Cardiac muscle cell (in vitro differentiated cells and primary cell): ENCODE data around the gene MYCBPAP. TPM values are rescaled to one million over a fixed set of nuclear protein-coding genes. Genes with fewer than 3 reads are reported as not detected.

Source experiments
- DNase-seq, 2 donors: peaks; one replicate each; pipeline versions ENCODE4 v3.0.0 to v3.0.0-alpha.2; 2010 to 2017; ENCODE audit warnings: low read depth in 1 of 2, low spot score in 1 of 2
- H3K27ac ChIP-seq: fragments of 200-600 bp; sonication (generic); 2 replicates; pipeline ENCODE4 v1.5.1; 2016
- H3K27me3 ChIP-seq: fragments of 200-600 bp; sonication (generic); 2 replicates; pipeline ENCODE4 v1.6.0; 2016; ENCODE audit warnings: control low read depth
- H3K36me3 ChIP-seq: fragments of 200-600 bp; sonication (generic); 2 replicates; pipeline ENCODE4 v1.5.1; 2016; ENCODE audit warnings: control low read depth
- H3K4me1 ChIP-seq: fragments of 200-600 bp; sonication (generic); 2 replicates; pipeline ENCODE4 v1.8.1; 2017; ENCODE audit warnings: low read depth, mild to moderate bottlenecking, mixed run types
- H3K4me3 ChIP-seq: fragments of 200-600 bp; sonication (generic); 2 replicates; pipeline ENCODE4 v1.5.1; 2016; ENCODE audit warnings: mild to moderate bottlenecking
- H3K9me3 ChIP-seq: fragments of 200-600 bp; sonication (generic); 2 replicates; pipeline ENCODE4 v1.5.1; 2017; ENCODE audit warnings: low read depth, mild to moderate bottlenecking, control low read depth
- CTCF ChIP-seq: IDR thresholded peaks from 2 replicates; pipeline ENCODE4 v1.5.1; 2012; ENCODE audit warnings: low read depth, mild to moderate bottlenecking, low read length
- polyA plus RNA-seq: library from polyadenylated mRNA; unstranded; fragments of >200 nt; fragmentation: Nextera tagmentation; extraction: Ambion mirVana; gene quantifications from 2 replicates; pipeline ENCODE4 v1.2.1, GENCODE V29; 2016
- total RNA-seq: library from RNA; depleted of rRNA; stranded (reverse); fragments of >200 nt; gene quantifications from 2 replicates; pipeline ENCODE4 v1.2.3, GENCODE V29; 2016

Gene MYCBPAP
- total and polyA plus RNA-seq, 2 experiments from 2014 or later = 1.2 to 3.2 TPM

- Histone ChIP-seq H3K36me3 (no peaks in the 10 kb centered on the region), H3K4me1 (peaks cover 28% of the 10 kb centered on the region), H3K27me3 (peaks cover 10% of the 10 kb centered on the region), H3K27ac (no peak within 1 kb of the TSS), H3K4me3 (peak within 1 kb of the TSS; percentile 18), H3K9me3 (no peaks in the 10 kb centered on the region)
- TF ChIP-seq CTCF = no peak
- peak; percentile 21 to 55 for DNase-seq
These were observed 24.3 kb downstream of the MYCBPAP start, which contains the start of gene EPN3 for GRCh38 chr17:50532452-50533024. Gene EPN3, plus strand, starts transcription at chr17:50532735. Its CDS starts 3,822 bp downstream, at chr17:50536557.

GRCh38 chr17:50533185-50533584 is 24.9 kb downstream of the MYCBPAP start:
- Histone ChIP-seq H3K4me3 (peak overlapping the region; percentile 18), H3K27me3 (peaks cover 10% of the 10 kb centered on the region), H3K4me1 (peaks cover 28% of the 10 kb centered on the region), H3K36me3 (no peaks in the 10 kb centered on the region), H3K27ac (no peak overlapping the region), H3K9me3 (no peaks in the 10 kb centered on the region)
- TF ChIP-seq CTCF = no peak
- DNase-seq = no peak

GRCh38 chr17:50533720-50534148 is 25.5 kb downstream of the MYCBPAP start:
- DNase-seq = peak; percentile 54 to 77
- H3K27me3 ChIP-seq = peaks cover 10% of the 10 kb centered on the region
- no peaks in the 10 kb centered on the region for H3K36me3 ChIP-seq
- H3K9me3 ChIP-seq = no peaks in the 10 kb centered on the region
- H3K27ac ChIP-seq = no peak overlapping the region
- H3K4me1 ChIP-seq = peaks cover 28% of the 10 kb centered on the region
- H3K4me3 ChIP-seq = no peak overlapping the region
- no peak for TF ChIP-seq CTCF

- H3K4me3 ChIP-seq = no peak overlapping the region
- no peak for DNase-seq
These were observed 26.2 kb downstream of the MYCBPAP start for GRCh38 chr17:50534222-50534978.

GRCh38 chr17:50534979-50535326 is 26.7 kb downstream of the MYCBPAP start:
- Histone ChIP-seq H3K4me3 (no peak overlapping the region), H3K9me3 (no peaks in the 10 kb centered on the region)
- no peak for TF ChIP-seq CTCF

More at GRCh38 chr17:50534222-50534978, 26.2 kb downstream of the MYCBPAP start:
- no peaks in the 10 kb centered on the region for H3K36me3 ChIP-seq
- TF ChIP-seq CTCF = peak; percentile 34
- H3K27ac ChIP-seq = no peak overlapping the region
- H3K4me1 ChIP-seq = peaks cover 28% of the 10 kb centered on the region
- H3K9me3 ChIP-seq = no peaks in the 10 kb centered on the region
- H3K27me3 ChIP-seq = peaks cover 10% of the 10 kb centered on the region

More at GRCh38 chr17:50534979-50535326, 26.7 kb downstream of the MYCBPAP start:
- H3K27ac ChIP-seq = no peak overlapping the region
- H3K4me1 ChIP-seq = peaks cover 28% of the 10 kb centered on the region
- DNase-seq = no peak
- H3K27me3 ChIP-seq = peaks cover 10% of the 10 kb centered on the region
- H3K36me3 ChIP-seq = no peaks in the 10 kb centered on the region
